Nasal cavity respiratory epithelium epithelial cell of viscerocranial mucosa (primary cell): ENCODE results near the gene TEX29. TPM values are rescaled to one million over a fixed set of nuclear protein-coding genes. Genes with fewer than 3 reads are reported as not detected.

Experiments
- total RNA-seq: library from RNA; depleted of rRNA; stranded (reverse); fragments of >200 nt; gene quantifications from 2 replicates; pipeline ENCODE4 v1.2.3, GENCODE V29; 2014

Gene TEX29
- total RNA-seq = not detected in 2 replicates

GRCh38 chr13:111319998-111320911 is at the start of gene TEX29:
Gene TEX29 (plus strand): TSS chr13:111320642. CDS start chr13:111320891, 249 bp downstream.

Other genes starting within 250 kb of the TEX29 start
- gene ARHGEF7, start 205.3 kb upstream of the TEX29 start, total RNA-seq = 22.9 and 36.9 TPM in 2 replicates